Measurements from ENCODE around the gene TRMT1. TPM values are rescaled to one million over a fixed set of nuclear protein-coding genes. Genes with fewer than 3 reads are reported as not detected.

TRMT1 gene
- total RNA-seq, 1 donor from 2014 or later, result 17.3 TPM

DNA sequence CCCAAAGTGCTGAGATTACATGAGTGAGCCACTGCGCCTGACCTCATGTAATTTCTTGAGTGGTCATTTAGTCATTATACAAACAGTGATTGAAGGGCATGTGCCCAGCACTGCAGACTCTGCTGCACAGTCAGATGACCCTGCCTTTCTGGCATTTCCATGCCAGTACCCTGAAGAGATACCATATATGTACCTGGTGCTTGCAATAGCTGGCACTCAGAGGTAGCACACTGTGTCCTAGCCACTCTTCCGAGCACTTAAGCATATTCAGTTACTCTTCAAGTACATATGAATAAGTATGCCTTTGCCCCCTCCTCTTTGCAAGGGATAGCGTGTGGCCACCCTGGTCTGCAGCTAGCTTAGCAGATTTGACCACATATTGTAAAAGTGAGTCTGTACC lies 18.1 kb upstream of the TRMT1 start:
- peaks cover 29 to 42% of the 10 kb centered on the region in 2 donors for H3K36me3 ChIP-seq
- no peaks in the 10 kb centered on the region for H3K4me1 ChIP-seq
- TF ChIP-seq, protein P1, sequence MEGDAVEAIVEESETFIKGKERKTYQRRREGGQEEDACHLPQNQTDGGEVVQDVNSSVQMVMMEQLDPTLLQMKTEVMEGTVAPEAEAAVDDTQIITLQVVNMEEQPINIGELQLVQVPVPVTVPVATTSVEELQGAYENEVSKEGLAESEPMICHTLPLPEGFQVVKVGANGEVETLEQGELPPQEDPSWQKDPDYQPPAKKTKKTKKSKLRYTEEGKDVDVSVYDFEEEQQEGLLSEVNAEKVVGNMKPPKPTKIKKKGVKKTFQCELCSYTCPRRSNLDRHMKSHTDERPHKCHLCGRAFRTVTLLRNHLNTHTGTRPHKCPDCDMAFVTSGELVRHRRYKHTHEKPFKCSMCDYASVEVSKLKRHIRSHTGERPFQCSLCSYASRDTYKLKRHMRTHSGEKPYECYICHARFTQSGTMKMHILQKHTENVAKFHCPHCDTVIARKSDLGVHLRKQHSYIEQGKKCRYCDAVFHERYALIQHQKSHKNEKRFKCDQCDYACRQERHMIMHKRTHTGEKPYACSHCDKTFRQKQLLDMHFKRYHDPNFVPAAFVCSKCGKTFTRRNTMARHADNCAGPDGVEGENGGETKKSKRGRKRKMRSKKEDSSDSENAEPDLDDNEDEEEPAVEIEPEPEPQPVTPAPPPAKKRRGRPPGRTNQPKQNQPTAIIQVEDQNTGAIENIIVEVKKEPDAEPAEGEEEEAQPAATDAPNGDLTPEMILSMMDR (IDR thresholded peaks at IDR 0.05), result no peak
- no peak overlapping the region for H3K4me3 ChIP-seq
- H3K9me3 ChIP-seq, result no peaks in the 10 kb centered on the region
- no peaks in the 10 kb centered on the region for H3K27me3 ChIP-seq
- intact Hi-C loops (cut with DNase I), result no loop called here
- peak overlapping the region in 1 of 2 donors; percentile 33 for H3K27ac ChIP-seq
- no peak for DNase-seq (ENCODE audit: low spot score in 2 of 2)

DNA sequence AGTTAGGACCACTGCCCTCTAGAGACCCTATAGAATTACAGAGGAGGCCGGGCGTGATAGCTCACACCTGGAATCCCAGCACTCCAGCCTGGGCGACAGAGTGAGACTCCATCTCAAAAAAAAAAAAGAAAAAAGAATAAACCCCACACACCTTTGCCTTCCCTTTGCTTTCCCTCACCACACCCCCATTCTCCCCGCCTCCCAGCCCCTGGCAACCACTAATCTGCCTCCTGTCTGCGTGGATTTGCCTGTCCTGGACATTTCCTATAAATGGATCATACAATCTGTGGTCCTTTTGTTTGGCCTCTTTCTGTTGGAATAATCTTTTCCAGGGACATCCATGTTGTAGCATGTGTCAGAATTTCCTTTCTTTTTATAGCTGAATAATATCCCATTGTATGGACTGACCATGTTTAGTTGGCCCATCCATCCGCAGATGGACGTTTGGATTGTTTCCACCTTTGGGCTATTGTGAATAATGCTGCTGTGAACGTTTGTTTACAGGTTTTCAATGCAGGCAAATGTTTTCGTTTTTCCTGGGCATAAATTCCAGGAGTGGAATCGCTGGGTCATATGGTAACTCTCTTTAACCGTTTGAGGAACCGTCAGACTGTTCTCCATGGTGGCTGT lies 16.8 kb upstream of the TRMT1 start:
- no peak overlapping the region for H3K27ac ChIP-seq
- H3K9me3 ChIP-seq, result no peaks in the 10 kb centered on the region
- no peak overlapping the region for H3K4me3 ChIP-seq
- no peak for DNase-seq (ENCODE audit: low spot score in 2 of 2)
- H3K4me1 ChIP-seq, result no peaks in the 10 kb centered on the region
- H3K36me3 ChIP-seq, result peaks cover 24 to 29% of the 10 kb centered on the region in 2 donors
- TF ChIP-seq, protein P1 (IDR thresholded peaks at IDR 0.05), result no peak
- H3K27me3 ChIP-seq, result no peaks in the 10 kb centered on the region
- intact Hi-C loops (cut with DNase I), result no loop called here

DNA sequence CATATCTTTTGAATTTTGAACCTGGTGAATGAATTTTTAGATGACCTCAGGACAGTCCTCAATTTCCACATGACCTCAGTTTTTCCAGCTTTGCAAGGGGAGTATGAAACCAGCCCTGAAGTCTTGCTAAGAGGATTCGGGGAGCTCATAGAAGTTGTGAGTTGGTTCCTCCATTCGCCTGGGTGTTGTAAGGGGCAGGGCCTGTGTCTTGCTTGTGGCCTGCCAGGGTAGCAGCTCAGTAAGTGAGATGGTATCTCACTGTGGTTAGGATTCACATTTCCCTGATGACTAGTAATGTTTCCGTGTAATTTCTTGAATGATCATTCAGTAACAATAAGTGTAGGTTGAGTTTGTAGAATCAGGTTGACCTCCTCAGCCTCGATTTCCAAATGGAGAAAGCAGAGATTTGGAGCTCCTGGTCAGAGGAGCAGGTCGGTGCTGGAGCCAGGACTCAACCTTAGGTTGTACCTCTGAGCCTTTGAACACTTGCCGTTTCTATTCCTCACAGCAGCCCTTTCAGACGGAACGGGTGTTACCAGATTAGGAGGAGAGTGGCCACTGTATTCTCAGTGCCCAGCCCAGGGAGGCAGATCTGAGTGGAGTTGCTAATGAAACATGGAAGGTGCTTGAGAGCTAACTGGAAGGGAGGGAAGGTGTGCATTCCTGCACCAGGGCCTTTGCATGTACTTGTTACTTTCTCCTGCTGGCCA lies 16.1 kb upstream of the TRMT1 start:
- TF ChIP-seq, protein P1 (IDR thresholded peaks at IDR 0.05), result no peak
- Histone ChIP-seq H3K36me3 (peaks cover 22 to 23% of the 10 kb centered on the region in 2 donors), H3K27me3 (no peaks in the 10 kb centered on the region), H3K27ac (no peak overlapping the region), H3K4me3 (no peak overlapping the region), H3K4me1 (no peaks in the 10 kb centered on the region), H3K9me3 (no peaks in the 10 kb centered on the region)
- no peak for DNase-seq (ENCODE audit: low spot score in 2 of 2)
- intact Hi-C loops (cut with DNase I), result no loop called here

DNA sequence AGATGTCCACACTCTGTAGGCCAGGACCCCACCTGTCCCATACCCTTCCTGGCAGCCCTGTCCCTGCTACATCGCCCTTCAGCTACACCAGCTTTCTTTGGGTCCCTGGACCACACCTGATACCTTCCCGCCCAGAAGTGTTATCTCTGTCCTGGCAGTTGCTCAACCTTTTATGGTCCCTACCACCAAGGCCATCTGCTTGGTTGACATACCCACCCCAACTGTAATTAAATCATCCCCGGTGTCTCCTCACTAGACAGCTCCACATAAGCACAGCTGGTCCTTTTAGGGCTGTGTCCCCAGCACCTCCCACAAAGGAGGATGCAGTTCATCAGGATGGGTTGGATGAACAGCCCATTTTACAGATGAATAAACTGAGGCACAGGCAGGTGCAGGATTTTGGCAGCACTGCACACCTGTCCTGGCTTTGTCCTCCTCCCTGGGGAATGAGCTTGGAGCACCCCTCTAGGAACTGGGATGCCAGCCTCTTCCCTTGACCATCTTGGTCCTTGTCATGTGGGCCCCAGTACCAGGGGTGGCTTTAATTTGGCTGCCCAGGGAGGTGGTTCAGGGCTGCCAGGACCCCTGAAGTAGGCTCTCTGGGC lies 14.4 kb upstream of the TRMT1 start:
- H3K27ac ChIP-seq, result no peak overlapping the region
- H3K4me1 ChIP-seq, result no peaks in the 10 kb centered on the region

DNA sequence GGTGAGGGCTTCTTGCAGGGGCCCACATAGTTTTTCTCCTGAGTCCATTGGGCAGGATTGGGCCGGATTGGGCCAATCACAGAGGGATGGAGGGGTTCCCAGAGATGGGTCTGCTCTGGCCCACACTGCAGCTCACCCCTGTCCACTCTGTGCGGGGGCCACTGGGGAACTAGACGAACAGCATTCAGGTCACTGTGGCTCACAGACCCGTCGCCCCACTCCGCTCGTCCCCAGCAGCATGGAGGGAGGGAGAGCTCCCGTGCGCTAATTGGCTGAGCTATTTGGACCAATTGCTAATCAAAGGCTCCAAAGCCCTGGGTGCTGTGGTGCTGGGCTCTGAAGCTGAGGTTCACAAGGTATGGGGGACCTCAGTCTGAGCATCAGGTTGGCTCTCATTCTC lies 12.8 kb upstream of the TRMT1 start:
- intact Hi-C loops (cut with DNase I), result no loop called here
- H3K27me3 ChIP-seq, result no peaks in the 10 kb centered on the region
- no peaks in the 10 kb centered on the region for H3K4me1 ChIP-seq
- no peak overlapping the region for H3K4me3 ChIP-seq
- no peak for DNase-seq (ENCODE audit: low spot score in 2 of 2)
- TF ChIP-seq, protein P1 (IDR thresholded peaks at IDR 0.05), result no peak
- H3K36me3 ChIP-seq, result no peaks in the 10 kb centered on the region
- no peak overlapping the region for H3K27ac ChIP-seq
- no peaks in the 10 kb centered on the region for H3K9me3 ChIP-seq

More for the DNA sequence above, 14.4 kb upstream of the TRMT1 start:
- intact Hi-C loops (cut with DNase I), result no loop called here
- no peaks in the 10 kb centered on the region for H3K27me3 ChIP-seq
- no peaks in the 10 kb centered on the region for H3K9me3 ChIP-seq
- no peak overlapping the region for H3K4me3 ChIP-seq
- peaks cover 6 to 7% of the 10 kb centered on the region in 2 donors for H3K36me3 ChIP-seq
- TF ChIP-seq, protein P1 (IDR thresholded peaks at IDR 0.05), result no peak
- DNase-seq (ENCODE audit: low spot score in 2 of 2), result no peak

All from ascending aorta (tissue), 2 donors.